Coronary artery (tissue), 2 donors: ENCODE results near the gene MEF2C.
"Not testable (repeated sequence)": the region's sequence is repeated elsewhere in the genome, so short reads cannot be mapped to it uniquely, and the experiment has no call there.

Experiments used
- DNase-seq: peaks from one replicate; pipeline ENCODE4 v3.0.0-alpha.2; 2017; ENCODE audit warnings: low spot score
- H3K27ac ChIP-seq, 2 donors: fragments of 200-600 bp; sonication (generic); one replicate each; pipeline ENCODE4 v1.5.1; 2016 to 2019
- H3K4me3 ChIP-seq: fragments of 200-600 bp; sonication (generic); 2 replicates; pipeline ENCODE4 v1.5.1; 2016; ENCODE audit warnings: mild to moderate bottlenecking, moderate library complexity
- CTCF ChIP-seq: fragments of 200-600 bp; sonication (generic); IDR thresholded peaks from one replicate; pipeline ENCODE4 v1.5.1; 2019; ENCODE audit warnings: antibody characterized with exemption

The MEF2C gene

GRCh38 chr5:88861231-88861630 lies 21.8 kb downstream of the MEF2C start:
- no peak for TF ChIP-seq CTCF
- no peak overlapping the region for H3K4me3 ChIP-seq
- peak overlapping the region in 1 of 2 donors; percentile 14 for H3K27ac ChIP-seq

GRCh38 chr5:88860501-88860900 lies 22.5 kb downstream of the MEF2C start:
- Histone ChIP-seq H3K4me3 (no peak overlapping the region), H3K27ac (peak overlapping the region in 1 of 2 donors; percentile 14)
- DNase-seq, result no peak
- TF ChIP-seq CTCF, result no peak

More at GRCh38 chr5:88861231-88861630, 21.8 kb downstream of the MEF2C start:
- no peak for DNase-seq

DNA sequence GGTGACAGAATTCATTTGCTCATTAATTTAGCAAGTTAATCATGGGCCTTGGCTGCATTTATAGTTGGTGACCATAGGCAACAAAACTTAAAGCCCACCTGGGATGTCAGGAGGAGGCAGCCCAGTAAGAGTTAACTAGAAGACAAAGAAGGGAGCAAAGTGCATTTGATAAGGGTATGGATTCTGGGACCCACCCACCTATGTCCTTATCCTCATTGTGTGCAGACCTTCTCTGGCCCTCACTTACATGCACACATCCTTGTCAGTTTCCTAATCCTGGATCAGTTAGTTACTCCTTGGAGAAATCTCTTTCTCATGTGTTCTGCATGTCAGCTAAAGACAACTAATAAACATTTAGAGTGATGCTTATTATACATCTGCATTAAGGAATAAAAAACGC lies 24.6 kb downstream of the MEF2C start:
- no peak for TF ChIP-seq CTCF
- DNase-seq, result no peak
- Histone ChIP-seq H3K27ac (no peak overlapping the region), H3K4me3 (no peak overlapping the region)

DNA sequence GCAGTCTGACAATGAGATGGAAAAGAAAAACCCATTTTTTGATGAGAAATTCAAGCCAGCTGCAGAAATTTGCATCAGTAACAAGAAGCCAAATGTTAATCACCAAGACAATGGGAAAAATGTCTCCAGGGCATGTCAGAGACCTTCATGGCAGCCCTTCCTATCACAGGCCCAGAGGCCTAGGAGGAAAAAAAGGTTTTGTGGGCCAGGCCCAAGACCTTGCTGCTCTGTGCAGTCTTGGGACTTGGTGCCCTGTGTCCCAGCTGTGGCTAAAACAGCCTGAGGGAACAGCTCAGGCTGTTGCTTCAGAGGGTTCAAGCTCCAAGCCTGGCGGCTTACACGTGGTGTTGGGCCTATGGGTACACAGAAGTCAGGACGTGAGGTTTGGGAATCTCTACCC lies 26.6 kb downstream of the MEF2C start:
- H3K27ac ChIP-seq, H3K4me3 ChIP-seq, DNase-seq: not testable (repeated sequence)

GRCh38 chr5:88854769-88855168 lies 28.2 kb downstream of the MEF2C start:
- no peak for TF ChIP-seq CTCF
- H3K27ac ChIP-seq, result no peak overlapping the region
- no peak overlapping the region for H3K4me3 ChIP-seq
- no peak for DNase-seq

- no peak for DNase-seq
- Histone ChIP-seq H3K4me3 (no peak overlapping the region), H3K27ac (peak overlapping the region in 1 of 2 donors; percentile 5)
- TF ChIP-seq CTCF, result no peak
Measured at GRCh38 chr5:88847420-88847819, 35.6 kb downstream of the MEF2C start.

- DNase-seq, result no peak
- H3K4me3 ChIP-seq, result no peak overlapping the region
- TF ChIP-seq CTCF, result no peak
- no peak overlapping the region for H3K27ac ChIP-seq
Measured at GRCh38 chr5:88846434-88846833, 36.5 kb downstream of the MEF2C start.
